ENCODE results near the gene CD48. TPM values are rescaled to one million over a fixed set of nuclear protein-coding genes. Genes with fewer than 3 reads are reported as not detected.
"Not testable (repeated sequence)": the region's sequence is repeated elsewhere in the genome, so short reads cannot be mapped to it uniquely, and the experiment has no call there.

The CD48 gene
- polyA plus RNA-seq, 3 donors = 356 to 688 (median 363) TPM

- Mint-ChIP-seq H3K27me3 (ENCODE audit: low read depth in 3 of 3) (no peaks in the 10 kb centered on the region), H3K9me3 (no peaks in the 10 kb centered on the region), H3K36me3 (peaks cover 20 to 35% of the 10 kb centered on the region in 2 donors), H3K4me1 (no peaks in the 10 kb centered on the region), H3K4me3 (no peak overlapping the region), H3K27ac (no peak overlapping the region)
- Histone ChIP-seq H3K9me3 (replicated peaks in 1 of 2; ENCODE audit: control insufficient read depth in 1 of 2, insufficient read depth in 1 of 2, low read length in 2 of 2) (no peaks in the 10 kb centered on the region), H3K79me2 (ENCODE audit: insufficient read depth, low read length) (peaks cover 93% of the 10 kb centered on the region), H3K4me3 (replicated peaks in 1 of 3; ENCODE audit: low read depth in 2 of 3, low read length in 3 of 3) (peak overlapping the region; percentile 70 to 99 (median 94)), H3K4me1 (ENCODE audit: control insufficient read depth in 1 of 2, insufficient read depth in 2 of 2, low read length in 2 of 2) (peaks cover 86 to 94% of the 10 kb centered on the region in 2 donors), H4K20me1 (ENCODE audit: insufficient read depth, low read length) (peaks cover 53% of the 10 kb centered on the region), H3K27me3 (ENCODE audit: control insufficient read depth in 2 of 2, insufficient read depth in 2 of 2, low read length in 2 of 2) (no peaks in the 10 kb centered on the region), H3K36me3 (replicated peaks in 1 of 2; ENCODE audit: control insufficient read depth in 1 of 2, insufficient read depth in 2 of 2, low read length in 2 of 2) (peaks cover 6 to 20% of the 10 kb centered on the region in 2 donors), H2AFZ (ENCODE audit: insufficient read depth, low read depth, low read length, poor library complexity, severe bottlenecking) (no peak overlapping the region), H3K27ac (ENCODE audit: low read depth in 1 of 2, low read length in 2 of 2) (peak overlapping the region; percentile 91 to 98), H3K4me2 (replicated peaks; ENCODE audit: extremely low read depth, low read length, poor library complexity, severe bottlenecking) (peak overlapping the region; percentile 94), H3K9ac (ENCODE audit: insufficient read depth, low read length, poor library complexity, severe bottlenecking) (peak overlapping the region; percentile 28)
- DNase-seq = peak in 2 of 3 donors; percentile 42 to 60
- no peak for TF ChIP-seq CTCF (IDR thresholded peaks at IDR 0.05)
- intact Hi-C loops (cut with micrococcal nuclease) = loop anchor here in 1 of 2 donors (5.0 to 10.0 kb wide), 2 partner anchors 36 to 88 kb away; partner anchors contain the start of gene LY9
- no CpG with 5 or more reads among the region's 4 CpGs for WGBS (ENCODE audit: insufficient coverage)
Observed at GRCh38 chr1:160706526-160707235, 4.9 kb downstream of the CD48 start.

- DNase-seq = peak in 2 of 3 donors; percentile 56 to 68
- Histone ChIP-seq H4K20me1 (ENCODE audit: insufficient read depth, low read length) (peaks cover 62% of the 10 kb centered on the region), H3K4me1 (ENCODE audit: control insufficient read depth in 1 of 2, insufficient read depth in 2 of 2, low read length in 2 of 2) (peaks cover 92 to 98% of the 10 kb centered on the region in 2 donors), H3K9me3 (replicated peaks in 1 of 2; ENCODE audit: control insufficient read depth in 1 of 2, insufficient read depth in 1 of 2, low read length in 2 of 2) (no peaks in the 10 kb centered on the region), H3K36me3 (replicated peaks in 1 of 2; ENCODE audit: control insufficient read depth in 1 of 2, insufficient read depth in 2 of 2, low read length in 2 of 2) (peaks cover 6 to 26% of the 10 kb centered on the region in 2 donors), H3K79me2 (ENCODE audit: insufficient read depth, low read length) (peaks cover 93% of the 10 kb centered on the region), H3K4me2 (replicated peaks; ENCODE audit: extremely low read depth, low read length, poor library complexity, severe bottlenecking) (peak overlapping the region; percentile 94), H3K27me3 (ENCODE audit: control insufficient read depth in 2 of 2, insufficient read depth in 2 of 2, low read length in 2 of 2) (no peaks in the 10 kb centered on the region), H3K4me3 (replicated peaks in 1 of 3; ENCODE audit: low read depth in 2 of 3, low read length in 3 of 3) (peak overlapping the region in 2 of 3 experiments; percentile 94 to 99), H3K27ac (ENCODE audit: low read depth in 1 of 2, low read length in 2 of 2) (peak overlapping the region; percentile 41 to 82), H3K9ac (ENCODE audit: insufficient read depth, low read length, poor library complexity, severe bottlenecking) (peak overlapping the region; percentile 5), H2AFZ (ENCODE audit: insufficient read depth, low read depth, low read length, poor library complexity, severe bottlenecking) (no peak overlapping the region)
- intact Hi-C loops (cut with micrococcal nuclease) = loop anchor here in 1 of 2 donors (5.0 to 10.0 kb wide), 2 partner anchors 37 to 89 kb away; partner anchors contain the start of gene LY9
- H3K27ac Mint-ChIP-seq = no peak overlapping the region
- H3K36me3 Mint-ChIP-seq = peaks cover 20 to 41% of the 10 kb centered on the region in 2 donors
- no peaks in the 10 kb centered on the region for H3K27me3 Mint-ChIP-seq (ENCODE audit: low read depth in 3 of 3)
- peak; percentile 16 for TF ChIP-seq CTCF (IDR thresholded peaks at IDR 0.05)
- H3K4me3 Mint-ChIP-seq = no peak overlapping the region
- peaks cover 2% of the 10 kb centered on the region for H3K4me1 Mint-ChIP-seq
- no peaks in the 10 kb centered on the region for H3K9me3 Mint-ChIP-seq
Observed at GRCh38 chr1:160705742-160706141, 5.9 kb downstream of the CD48 start.

DNA sequence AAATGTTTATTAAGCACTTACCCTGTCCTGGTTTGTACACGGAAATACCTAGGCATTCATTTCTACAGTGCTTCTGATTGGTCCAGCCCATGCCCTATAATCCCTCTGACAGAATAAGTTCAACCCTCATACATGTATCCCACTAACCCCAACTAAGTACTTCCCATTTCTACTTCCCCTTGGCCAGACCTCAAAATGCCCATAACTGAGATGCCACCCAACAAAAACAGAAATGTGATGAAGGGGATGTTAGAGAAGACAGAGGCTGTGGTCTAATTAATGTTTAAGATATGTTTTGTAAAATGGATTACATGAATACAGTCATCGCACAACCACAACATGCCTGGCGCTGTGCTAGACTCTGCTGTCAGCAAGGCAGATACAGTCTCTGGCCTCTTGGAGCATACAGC lies 6.4 kb downstream of the CD48 start:
- H3K4me1 Mint-ChIP-seq; H3K27me3 ChIP-seq (ENCODE audit: control insufficient read depth in 2 of 2, insufficient read depth in 2 of 2, low read length in 2 of 2); H2AFZ ChIP-seq (ENCODE audit: insufficient read depth, low read depth, low read length, poor library complexity, severe bottlenecking); H3K9ac ChIP-seq (ENCODE audit: insufficient read depth, low read length, poor library complexity, severe bottlenecking); H3K27ac Mint-ChIP-seq; H3K27me3 Mint-ChIP-seq (ENCODE audit: low read depth in 3 of 3); H3K9me3 ChIP-seq (replicated peaks in 1 of 2; ENCODE audit: control insufficient read depth in 1 of 2, insufficient read depth in 1 of 2, low read length in 2 of 2); H3K4me3 Mint-ChIP-seq; H3K9me3 Mint-ChIP-seq: not testable (repeated sequence)
- DNase-seq = peak in 2 of 3 donors; percentile 76 to 79
- peaks cover 20 to 41% of the 10 kb centered on the region in 2 donors for H3K36me3 Mint-ChIP-seq
- peaks cover 64% of the 10 kb centered on the region for H4K20me1 ChIP-seq (ENCODE audit: insufficient read depth, low read length)
- 20% methylated on average over 1 of the region's 3 CpGs for WGBS (ENCODE audit: insufficient coverage)
- peak overlapping the region; percentile 41 to 82 for H3K27ac ChIP-seq (ENCODE audit: low read depth in 1 of 2, low read length in 2 of 2)
- peaks cover 93% of the 10 kb centered on the region for H3K79me2 ChIP-seq (ENCODE audit: insufficient read depth, low read length)
- peaks cover 6 to 26% of the 10 kb centered on the region in 2 donors for H3K36me3 ChIP-seq (replicated peaks in 1 of 2; ENCODE audit: control insufficient read depth in 1 of 2, insufficient read depth in 2 of 2, low read length in 2 of 2)
- H3K4me1 ChIP-seq (ENCODE audit: control insufficient read depth in 1 of 2, insufficient read depth in 2 of 2, low read length in 2 of 2) = peaks cover 91 to 92% of the 10 kb centered on the region in 2 donors
- H3K4me2 ChIP-seq (replicated peaks; ENCODE audit: extremely low read depth, low read length, poor library complexity, severe bottlenecking) = peak overlapping the region; percentile 94
- intact Hi-C loops (cut with micrococcal nuclease) = loop anchor here in 1 of 2 donors (5.0 to 10.0 kb wide), 2 partner anchors 37 to 90 kb away; partner anchors contain the start of gene LY9
- peak overlapping the region in 2 of 3 experiments; percentile 30 to 99 for H3K4me3 ChIP-seq (replicated peaks in 1 of 3; ENCODE audit: low read depth in 2 of 3, low read length in 3 of 3)

Measured in CD14-positive monocyte (primary cell).